Kidney epithelial cell (primary cell): ENCODE data around the gene RASL11A. TPM values are rescaled to one million over a fixed set of nuclear protein-coding genes. Genes with fewer than 3 reads are reported as not detected.

Experiments
- DNase-seq: peaks from one replicate; pipeline ENCODE4 v3.0.0-alpha.2; 2010; ENCODE audit warnings: low read depth
- H3K27me3 ChIP-seq: 2 replicates; pipeline ENCODE4 v1.6.0; 2011; ENCODE audit warnings: low read length; ENCODE audit not compliant: control insufficient read depth, insufficient read depth
- H3K36me3 ChIP-seq: 2 replicates; pipeline ENCODE4 v1.5.1; 2011; ENCODE audit warnings: low read length; ENCODE audit not compliant: control insufficient read depth, insufficient read depth
- H3K4me3 ChIP-seq: 2 replicates; pipeline ENCODE4 v1.5.1; 2011; ENCODE audit warnings: low read depth, mild to moderate bottlenecking, control low read depth, low read length
- CTCF ChIP-seq: IDR thresholded peaks from 2 replicates; pipeline ENCODE4 v1.5.1; 2011; ENCODE audit warnings: mild to moderate bottlenecking, moderate library complexity, low read length, control low read depth, inconsistent platforms; ENCODE audit not compliant: insufficient read depth, poor library complexity, severe bottlenecking
- total RNA-seq: library from RNA; depleted of rRNA; stranded (reverse); fragments of >200 nt; gene quantifications from 2 replicates; pipeline ENCODE4 v1.2.3, GENCODE V29; 2015

The RASL11A gene
- total RNA-seq, 1 donor from 2014 or later, result 1.6 TPM

DNA sequence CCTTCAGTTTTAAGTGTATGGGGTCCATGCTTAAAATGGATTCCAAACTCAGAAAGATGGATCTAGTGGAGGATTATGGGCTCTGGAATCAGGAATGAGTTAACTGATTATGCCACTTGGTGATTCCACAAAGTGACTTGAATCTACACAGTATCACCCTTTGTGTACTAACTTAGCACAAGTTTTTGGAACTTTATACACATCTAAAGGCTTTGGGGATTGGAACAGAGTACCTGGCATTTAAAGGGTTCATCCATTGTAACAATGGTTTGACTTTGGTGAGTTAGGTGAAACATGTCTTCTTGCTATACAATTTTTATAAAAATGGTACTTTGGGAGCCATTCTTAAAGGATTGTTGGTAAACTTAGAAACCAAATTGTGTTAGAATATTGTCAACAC is 18.2 kb upstream of the RASL11A start:
- Histone ChIP-seq H3K27me3 (no peaks in the 10 kb centered on the region), H3K4me3 (peak overlapping the region; percentile 92), H3K36me3 (no peaks in the 10 kb centered on the region)
- no peak for DNase-seq
- no peak for TF ChIP-seq CTCF

GRCh38 chr13:27257233-27257568 is 13.4 kb upstream of the RASL11A start:
- Histone ChIP-seq H3K27me3 (no peaks in the 10 kb centered on the region), H3K36me3 (no peaks in the 10 kb centered on the region), H3K4me3 (no peak overlapping the region)
- no peak for DNase-seq
- TF ChIP-seq CTCF, result no peak

- H3K36me3 ChIP-seq, result no peaks in the 10 kb centered on the region
- DNase-seq, result no peak
- H3K4me3 ChIP-seq, result no peak overlapping the region
- no peak for TF ChIP-seq CTCF
- H3K27me3 ChIP-seq, result no peaks in the 10 kb centered on the region
Observed at GRCh38 chr13:27257648-27258253, 12.9 kb upstream of the RASL11A start.

DNA sequence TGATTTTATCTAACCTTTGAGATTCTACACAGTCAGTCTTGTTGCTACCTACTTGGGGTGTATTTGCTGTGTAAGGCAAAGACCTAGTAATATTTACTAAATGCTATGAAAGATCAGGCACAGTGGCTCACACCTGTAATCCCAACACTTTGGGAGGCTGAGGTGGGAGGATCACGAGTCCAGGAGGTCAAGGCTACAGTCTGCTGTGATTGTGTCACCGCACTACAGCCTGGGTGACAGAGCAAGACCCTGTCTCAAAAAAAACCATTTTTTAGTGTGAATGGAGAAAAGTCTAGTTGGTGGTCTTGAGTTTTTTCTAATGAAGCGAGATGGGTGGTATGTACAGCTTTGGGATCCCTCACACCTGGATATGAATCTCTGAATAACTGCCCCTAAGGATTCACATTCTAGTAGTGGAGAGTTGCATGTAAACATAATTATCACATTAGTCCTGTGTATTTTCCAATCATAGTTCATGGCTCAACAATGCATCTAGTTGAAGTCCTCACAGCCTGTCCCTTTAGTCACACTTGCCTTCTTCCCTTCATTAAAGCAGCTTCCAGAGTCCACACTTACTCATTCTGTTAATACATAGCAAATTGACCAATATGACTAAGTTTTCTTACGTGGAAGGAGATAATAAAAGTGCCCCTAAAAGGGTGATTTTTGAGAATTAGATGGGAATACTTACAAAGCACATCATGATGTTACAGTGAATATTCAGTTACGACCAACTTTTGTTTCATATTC is 11.8 kb upstream of the RASL11A start:
- no peak for DNase-seq
- H3K4me3 ChIP-seq, result no peak overlapping the region
- no peak for TF ChIP-seq CTCF
- H3K36me3 ChIP-seq, result no peaks in the 10 kb centered on the region
- H3K27me3 ChIP-seq, result no peaks in the 10 kb centered on the region

- no peak overlapping the region for H3K4me3 ChIP-seq
- no peaks in the 10 kb centered on the region for H3K36me3 ChIP-seq
- no peak for TF ChIP-seq CTCF
- H3K27me3 ChIP-seq, result no peaks in the 10 kb centered on the region
- DNase-seq, result no peak
Observed at GRCh38 chr13:27259831-27260230, 10.8 kb upstream of the RASL11A start.

DNA sequence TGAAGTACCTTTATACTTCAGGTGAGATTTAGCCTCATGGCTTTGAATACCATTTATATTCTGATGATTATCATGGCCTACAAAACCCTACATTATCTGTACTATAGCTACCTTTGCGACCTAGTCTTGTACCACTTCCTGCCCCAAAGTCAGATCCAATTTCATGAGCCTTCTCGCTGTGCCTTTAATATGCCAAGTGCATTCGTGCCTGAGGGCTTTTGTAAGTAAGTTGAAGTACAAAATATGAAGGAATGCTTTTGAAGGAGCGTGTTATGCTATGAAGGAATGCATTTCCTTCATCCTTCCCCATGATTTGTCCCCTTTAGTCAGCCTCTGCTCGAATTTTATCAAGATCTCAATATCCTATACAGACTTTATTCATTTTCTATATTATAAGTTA is 9.2 kb upstream of the RASL11A start:
- no peak for TF ChIP-seq CTCF
- no peaks in the 10 kb centered on the region for H3K27me3 ChIP-seq
- H3K36me3 ChIP-seq, result no peaks in the 10 kb centered on the region
- no peak for DNase-seq
- H3K4me3 ChIP-seq, result no peak overlapping the region
